ENCODE results near the gene DAG1.
"Not testable (repeated sequence)": the region's sequence is repeated elsewhere in the genome, so short reads cannot be mapped to it uniquely, and the experiment has no call there.

DAG1 gene

DNA sequence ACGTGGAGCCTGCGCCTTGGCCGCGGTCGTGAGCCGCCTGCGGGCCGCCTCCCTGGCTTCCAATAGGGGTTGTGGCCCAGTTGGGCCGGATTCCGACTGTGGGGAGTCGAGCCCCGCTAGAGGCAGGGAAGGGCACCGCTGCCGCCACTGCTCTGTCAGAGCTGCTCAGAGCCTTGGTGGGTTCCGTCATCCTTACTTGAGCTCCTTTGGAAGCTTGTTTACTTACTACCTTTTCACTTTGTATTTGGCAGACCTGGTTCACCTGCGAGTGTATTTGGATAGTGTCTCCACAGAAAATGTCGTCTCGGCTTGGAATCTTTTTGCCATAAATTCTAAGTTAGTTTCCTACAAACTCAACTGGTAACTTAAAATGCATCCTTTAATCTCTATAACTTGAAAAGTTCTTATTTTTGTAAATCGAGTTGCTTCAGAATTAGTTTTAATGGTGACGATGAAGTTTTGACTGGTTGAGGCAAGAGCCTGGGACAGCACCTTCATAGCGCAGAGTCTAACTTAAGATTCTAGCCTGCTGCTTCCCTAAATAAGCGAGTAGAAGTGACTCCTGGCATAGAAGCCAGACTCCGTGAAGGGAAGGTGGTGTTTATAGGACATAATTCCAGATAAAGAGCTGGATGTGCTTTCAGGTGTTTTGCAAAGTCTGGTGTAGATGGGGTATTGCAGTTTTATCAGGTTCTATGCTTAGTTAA lies 800 bp downstream of the DAG1 start:
- no peak for DNase-seq

DNA sequence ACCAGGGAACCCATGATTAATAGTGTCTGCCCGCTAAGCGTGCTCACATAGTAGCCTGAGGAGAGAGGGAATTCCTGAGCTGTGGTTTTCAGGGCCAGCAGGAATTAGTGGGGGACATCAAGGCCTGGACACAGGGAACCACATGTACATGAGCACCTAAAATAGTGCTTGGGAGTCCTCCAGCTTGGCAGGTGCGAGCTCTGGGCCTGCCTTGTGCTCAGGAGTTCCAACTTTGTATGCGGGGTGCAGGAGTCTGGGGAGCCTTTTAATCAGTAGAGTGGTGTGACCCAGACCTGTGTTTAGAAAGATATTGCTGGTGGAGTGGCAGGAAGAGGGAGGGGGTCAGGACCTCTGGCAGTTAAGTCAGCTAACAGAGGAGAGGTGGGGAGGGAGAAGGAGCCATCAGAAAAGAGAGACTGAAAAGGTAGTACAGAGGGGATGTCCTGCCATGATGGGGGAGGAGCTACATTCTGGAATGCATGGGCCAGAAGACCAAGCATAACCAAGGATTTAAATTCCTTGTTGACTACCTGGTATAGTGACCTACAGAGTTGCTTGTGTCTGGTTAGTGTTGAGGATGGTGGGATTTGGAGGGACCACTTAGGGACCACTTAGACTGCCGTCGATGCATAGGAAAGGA lies 1.9 kb downstream of the DAG1 start:
- DNase-seq = no peak

DNA sequence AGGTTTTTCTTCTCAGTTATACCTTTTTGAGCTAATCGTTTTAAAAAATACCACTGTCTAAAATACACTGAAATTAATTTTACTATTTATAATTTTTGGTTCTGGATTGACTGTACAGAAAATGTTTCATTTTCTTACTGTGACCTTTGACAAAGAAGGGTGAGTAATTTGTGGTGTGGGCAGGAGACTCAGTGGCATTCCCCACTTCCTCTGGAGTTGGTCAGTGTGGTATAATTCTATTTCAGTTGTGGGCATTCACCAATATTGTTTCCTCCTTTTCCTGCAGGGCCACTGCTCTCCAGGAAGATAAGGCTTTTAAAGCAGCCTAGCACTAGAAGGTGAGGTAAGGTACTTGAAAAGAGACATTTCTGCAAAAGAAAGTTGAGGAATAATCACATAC lies 6.5 kb downstream of the DAG1 start:
- DNase-seq = no peak

DNA sequence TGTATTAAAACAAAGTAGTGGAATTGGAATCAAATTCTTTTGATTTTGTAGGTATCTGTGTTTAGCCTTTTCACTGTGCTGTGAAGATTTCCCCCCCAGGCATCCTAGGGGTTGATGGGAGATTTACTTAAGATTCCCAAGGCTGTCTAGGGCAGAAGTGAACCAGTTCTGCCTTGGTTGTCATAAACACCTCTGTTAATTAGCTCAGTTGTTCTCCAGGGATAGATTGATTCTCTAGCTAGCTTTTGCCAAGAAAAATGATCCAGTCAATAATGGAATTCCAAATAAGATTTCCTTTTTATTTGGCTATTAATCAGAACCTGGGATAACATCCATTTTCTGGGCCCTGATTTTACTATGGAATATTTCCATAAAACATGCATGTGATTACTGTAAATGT lies 12.7 kb downstream of the DAG1 start:
- DNase-seq = no peak

DNA sequence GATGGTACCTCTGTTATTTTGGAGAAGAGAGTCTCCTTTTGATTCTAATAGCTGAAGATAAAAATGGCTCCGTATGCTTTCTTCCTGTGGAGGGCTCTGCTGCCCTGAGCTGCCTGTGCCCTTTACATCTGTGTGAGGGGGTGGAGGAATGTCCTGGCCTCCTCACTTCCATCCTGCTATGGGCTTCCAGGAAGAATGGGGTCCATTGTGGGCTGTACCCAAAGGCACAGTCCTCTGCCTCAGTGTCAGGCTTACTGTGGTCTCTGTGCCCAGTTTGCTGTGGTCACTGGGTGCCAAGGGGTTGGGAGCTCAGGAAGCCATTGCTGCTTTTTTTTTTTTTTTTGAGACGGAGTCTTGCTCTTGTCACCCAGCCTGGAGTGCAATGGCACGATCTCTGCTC lies 14.4 kb downstream of the DAG1 start:
- DNase-seq = no peak

DNA sequence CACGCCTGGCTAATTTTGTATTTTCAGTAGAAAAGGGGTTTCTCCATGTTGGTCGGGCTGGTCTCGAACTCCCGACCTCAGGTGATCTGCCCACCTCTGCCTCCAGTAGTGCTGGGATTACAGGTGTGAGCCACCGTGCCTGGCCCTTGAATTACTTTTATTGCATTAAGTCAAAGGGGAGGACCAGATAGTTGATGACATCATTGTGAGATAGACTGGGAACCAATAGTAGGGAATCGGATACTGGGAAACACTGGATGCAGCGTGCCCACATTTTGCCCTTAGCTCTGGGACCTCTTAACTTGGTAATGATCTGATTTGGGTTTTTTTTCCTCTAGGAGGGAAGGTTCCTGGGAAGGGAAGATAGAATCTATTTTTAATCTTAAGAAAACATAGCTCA lies 19.2 kb downstream of the DAG1 start:
- no peak for DNase-seq

DNA sequence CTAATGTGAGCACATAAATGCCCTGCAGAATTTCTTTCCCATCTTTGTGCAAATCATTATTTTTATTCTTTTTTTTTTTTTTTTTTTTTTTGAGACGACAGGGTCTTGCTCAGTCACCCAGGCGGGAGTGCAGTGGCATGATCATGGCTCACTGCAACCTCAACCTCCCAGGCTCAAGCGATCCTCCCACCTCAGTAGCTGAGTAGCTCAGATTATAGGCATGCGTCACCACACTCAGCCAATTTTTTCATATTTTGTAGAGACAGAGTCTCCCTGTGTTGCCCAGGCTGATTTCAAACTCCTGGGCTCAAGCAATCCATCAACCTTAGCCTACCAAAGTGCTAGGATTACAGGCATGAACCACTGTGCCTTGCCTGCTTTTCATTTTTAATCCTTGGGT lies 22.9 kb downstream of the DAG1 start:
- no peak for DNase-seq

DNA sequence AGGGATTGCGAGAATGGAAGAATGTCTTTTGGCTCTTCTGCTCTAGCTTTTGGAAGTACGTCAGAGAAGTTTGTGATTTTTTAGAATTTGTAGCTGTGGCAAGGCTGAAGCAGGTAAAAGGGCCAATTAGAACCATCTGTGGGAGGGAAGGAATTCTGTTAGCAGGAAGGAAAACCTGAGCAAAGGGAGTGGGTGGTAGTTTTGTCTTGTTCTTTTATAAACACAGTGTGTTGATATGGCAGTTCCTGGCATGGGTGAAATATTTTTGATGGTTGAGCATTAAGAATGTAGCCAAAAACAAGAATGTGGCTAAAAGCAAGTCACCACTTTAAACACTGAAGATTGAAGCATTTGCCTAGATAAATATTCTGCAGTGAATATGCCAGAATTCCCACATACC lies 23.8 kb downstream of the DAG1 start:
- no peak for DNase-seq

DNA sequence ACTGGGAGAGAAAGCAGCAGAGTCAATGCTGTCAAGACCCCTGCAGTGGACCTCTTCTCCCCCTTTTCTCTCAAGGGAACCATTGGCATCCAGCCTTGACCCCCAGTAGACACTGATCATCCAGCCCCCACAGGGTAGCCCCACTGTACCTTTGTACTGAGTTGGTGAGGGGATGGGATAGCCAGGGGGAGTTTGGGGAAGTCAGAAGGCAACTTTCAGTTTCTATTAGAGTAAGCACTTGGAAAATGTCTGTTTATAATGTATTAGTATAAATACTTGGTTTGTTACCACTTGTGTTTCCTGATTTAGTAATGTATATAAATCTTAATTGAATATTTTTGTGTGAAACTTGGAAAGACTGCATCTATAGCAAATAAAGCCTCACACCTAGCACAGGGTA lies 25.0 kb downstream of the DAG1 start:
- no peak for DNase-seq

DNA sequence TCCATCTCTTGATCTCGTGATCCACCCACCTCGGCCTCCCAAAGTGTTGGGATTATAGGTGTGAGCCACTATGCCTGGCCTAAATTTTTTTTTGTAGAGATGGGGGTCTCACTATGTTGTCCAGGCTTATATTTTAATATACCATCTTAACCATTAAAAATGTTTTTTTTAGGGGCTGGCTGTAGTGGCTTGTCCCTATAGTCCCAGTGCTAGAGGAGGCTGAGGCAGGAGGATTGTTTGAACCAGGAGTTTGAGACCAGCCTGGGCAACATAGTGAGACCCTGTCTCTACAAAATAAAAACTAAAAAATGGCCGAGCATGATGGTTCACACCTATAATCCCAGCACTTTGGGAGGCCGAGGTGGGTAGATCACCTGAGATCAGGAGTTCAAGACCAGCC lies 26.8 kb downstream of the DAG1 start:
- not testable (repeated sequence) for DNase-seq

DNA sequence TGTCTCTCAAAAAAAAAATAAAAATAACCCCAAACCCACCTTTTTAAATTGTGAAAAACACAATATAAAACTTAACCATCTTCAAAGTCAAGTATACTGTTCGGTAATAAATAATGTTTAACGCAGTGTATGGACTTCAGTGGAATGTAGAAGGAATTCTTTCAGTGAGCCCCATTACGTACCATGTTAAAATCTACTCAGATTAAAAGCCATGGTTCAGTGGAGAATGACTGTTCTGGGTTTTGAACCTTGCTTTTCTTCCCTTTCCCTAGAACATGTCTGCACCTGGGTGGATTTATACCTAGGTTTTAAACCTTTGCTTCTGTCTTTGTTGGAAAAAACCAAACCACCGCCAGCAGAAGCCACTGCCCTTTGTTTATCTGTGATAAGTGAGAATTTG lies 27.5 kb downstream of the DAG1 start:
- DNase-seq = no peak

DNA sequence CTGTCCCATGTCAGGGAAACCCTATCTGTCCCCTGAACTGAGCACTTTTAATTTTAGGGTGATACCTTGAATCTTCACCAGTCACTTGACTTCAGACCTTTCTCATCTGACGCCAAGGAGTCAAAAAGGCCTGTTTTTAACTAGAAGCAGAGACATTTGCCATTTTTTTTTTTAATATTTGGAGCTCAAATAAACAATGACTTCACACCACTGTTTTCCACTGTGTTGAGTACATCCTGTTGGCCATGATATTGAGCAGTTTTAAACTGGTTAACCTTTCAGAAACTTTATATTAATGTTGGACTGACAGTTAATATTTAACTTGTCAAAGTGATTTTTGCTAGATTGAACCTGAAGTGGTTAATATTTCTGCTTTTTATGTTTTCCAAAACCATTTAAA lies 28.2 kb downstream of the DAG1 start:
- DNase-seq = no peak

DNA sequence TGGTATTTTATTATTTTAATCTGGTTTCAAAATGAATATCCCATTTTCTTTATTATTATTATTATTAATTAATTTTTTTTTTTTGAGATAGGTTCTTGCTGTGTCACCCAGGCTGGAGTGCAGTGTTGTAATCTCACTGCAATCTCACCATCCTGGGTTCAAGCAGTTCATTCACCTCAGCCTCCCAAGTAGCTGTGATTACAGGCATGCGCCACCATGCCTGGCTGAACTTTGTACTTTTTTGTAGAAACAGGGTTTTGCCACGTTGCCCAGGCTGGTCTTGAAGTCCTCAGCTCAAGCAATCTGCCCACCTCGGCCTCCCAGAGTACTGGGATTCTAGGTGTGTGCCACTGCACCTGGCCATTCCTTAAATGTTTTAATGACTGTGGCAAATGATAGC lies 28.6 kb downstream of the DAG1 start:
- no peak for DNase-seq

DNA sequence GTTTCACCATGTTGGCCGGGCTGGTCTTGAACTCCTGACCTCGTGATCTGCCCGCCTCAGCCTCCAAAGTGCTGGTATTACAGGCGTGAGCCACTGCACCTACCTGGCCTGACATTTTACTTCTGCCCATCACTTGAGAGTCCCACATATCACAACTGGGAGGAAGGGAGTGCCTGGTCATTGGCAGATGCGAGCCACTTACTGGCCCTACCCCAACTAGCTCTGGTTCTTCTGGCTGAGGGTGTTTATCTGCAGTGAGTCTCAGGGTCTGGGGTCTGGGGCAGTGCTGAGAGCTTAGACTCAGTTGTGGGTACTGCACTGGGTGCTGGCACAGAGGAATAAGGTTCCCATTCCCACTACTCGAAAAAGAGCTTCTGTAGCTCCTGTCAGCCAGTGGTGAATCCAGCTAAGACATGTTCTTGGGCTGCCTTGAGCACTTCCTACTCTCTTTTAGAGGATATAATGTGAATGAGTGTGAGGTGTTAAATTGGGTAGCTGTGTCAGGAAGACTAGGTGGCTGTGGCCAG lies 30.2 kb downstream of the DAG1 start:
- DNase-seq = no peak

DNA sequence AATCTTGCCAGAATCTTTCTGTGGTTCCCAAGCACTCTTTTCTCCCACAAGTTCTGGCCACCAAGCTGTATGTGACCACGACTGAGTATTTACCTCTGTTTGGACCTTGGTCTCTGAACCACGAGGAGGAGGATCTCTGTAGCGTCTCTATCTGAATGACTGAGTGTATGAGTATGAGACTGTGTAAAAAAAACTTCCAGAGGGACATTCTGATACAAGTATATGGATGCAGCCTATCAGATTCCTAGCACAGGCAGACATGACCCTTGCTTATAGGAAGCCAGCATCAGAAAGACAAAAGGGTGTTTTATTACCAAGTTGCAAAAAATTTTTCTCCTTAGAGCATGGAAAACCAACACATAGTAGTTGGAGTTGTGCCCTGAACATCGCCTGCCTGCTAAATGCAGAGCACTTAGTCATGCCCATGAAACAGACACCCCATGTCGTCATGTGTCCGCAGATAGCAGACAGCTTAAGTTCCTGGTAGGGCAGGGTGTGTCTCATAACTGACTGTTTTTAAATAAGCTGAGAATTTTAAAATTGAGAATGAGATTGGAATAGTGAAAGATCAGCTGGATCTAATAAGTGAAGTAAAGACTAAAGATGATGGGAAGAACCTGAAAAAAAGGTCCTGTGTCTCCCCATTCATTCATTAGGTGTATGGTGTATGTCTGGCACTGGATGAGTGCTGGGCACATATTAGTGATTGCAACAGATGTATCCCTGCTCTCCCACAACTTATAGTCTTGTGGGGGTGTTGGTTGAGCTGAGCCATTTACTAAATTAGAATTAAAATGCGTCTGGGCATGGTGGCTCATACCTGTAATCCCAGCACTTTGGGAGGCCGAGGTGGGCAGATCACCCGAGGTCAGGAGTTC lies 30.9 kb downstream of the DAG1 start:
- DNase-seq = no peak

DNA sequence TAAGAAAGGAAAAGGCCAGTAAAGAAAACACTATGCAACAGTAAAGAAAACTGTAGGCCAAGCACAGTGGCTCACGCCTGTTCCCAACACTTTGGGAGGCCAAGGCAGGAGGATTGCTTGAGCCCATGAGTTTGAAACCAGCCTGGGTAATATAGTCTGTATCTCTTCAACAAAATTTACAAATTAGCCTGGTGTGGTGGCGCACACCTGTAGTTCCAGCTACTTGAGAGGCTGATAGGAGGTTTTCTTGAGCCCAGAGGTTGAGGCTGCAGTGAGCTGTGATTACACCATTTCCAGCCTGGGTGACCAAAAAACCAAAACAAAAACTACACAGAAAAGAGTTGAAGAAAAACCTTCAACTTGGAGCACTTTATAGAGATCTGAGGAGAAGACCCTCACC lies 31.8 kb downstream of the DAG1 start:
- DNase-seq = no peak

DNA sequence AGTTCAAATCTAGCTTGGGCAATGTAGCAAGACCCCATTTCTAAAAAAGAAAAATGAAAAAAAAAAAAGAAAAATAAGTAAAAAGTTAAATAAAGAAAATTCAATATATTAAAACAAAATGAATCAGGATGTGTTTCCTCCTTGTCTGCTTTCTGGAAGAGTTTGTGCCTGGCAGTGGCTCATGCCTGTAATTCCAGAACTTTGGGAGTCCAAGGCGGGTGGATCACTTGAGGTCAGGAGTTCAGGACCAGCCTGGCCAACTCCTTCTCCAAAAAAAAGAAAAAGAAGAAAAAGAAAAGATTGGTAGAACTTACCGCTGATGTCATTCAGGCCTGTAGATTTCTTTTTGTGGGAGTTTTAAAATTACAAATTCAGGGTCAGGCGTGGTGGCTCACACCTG lies 36.8 kb downstream of the DAG1 start:
- no peak for DNase-seq

DNA sequence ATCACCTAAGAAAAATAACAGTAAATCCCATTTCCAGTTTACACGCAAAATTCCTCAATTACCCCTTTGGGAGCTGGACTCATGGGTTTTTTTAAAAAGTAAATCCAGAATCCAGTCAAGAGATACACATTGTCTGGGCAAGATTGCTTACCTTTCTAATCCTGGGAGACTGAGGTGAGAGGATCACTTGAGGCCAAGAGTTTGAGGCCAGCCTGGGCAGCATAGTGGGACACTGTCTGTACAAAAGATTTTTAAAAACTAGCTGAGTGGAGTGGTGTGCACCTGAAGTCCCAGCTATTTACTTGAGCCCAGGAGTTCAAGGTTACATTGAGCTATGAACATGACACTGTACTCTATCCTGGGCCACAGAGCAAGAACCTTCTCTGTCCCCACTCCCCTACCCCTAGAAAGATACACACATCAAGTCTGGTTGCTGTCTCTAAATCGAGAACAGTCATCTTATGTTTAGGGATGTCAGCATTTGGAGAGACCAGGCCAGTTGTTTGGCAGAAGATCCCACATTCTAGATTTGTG lies 39.0 kb downstream of the DAG1 start:
- DNase-seq = no peak

DNA sequence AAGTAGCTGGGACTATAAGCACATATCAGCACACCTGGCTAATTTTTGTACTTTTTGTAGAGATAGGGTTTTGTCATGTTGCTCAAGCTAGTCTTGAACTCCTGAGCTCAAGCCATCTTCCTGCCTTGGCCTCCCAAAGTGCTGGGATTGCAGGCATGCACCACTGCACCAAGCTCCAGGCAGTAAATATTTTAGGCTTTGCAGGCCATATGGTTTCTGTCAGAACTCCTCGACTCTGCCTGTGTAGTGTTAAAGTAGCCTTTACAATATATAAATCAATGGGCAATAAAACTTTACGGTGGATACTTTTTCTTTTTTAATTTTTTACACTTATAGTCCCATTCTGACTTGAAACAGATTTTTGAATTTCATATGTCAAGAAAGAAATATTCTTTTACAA lies 41.6 kb downstream of the DAG1 start:
- no peak for DNase-seq

DNA sequence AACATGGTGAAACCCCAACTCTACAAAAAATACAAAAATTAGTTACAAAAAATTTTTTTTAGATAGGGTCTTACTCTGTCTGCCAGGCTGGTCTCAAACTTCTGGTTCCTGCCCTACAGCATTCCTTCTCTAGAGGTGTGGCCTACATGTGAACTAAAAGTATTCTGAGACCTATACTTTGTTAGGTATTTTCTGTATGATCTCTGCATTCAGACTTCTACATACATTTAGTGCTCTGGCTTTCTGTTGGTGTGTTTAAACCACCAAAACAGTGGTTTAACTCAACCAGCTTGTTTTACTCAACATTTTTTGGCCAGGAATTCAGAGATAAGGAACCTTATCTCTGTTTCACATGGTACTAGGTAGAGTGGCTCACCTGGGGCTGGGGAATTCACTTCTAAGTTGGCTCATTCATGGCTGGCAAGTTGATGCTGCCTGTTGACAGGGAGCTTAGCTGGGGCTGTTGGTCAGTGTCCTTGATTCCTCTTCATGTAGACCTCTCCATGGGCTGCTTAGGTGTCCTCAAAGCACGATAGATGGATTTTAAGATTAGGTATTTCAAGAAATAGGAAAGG lies 42.8 kb downstream of the DAG1 start:
- no peak for DNase-seq

DNA sequence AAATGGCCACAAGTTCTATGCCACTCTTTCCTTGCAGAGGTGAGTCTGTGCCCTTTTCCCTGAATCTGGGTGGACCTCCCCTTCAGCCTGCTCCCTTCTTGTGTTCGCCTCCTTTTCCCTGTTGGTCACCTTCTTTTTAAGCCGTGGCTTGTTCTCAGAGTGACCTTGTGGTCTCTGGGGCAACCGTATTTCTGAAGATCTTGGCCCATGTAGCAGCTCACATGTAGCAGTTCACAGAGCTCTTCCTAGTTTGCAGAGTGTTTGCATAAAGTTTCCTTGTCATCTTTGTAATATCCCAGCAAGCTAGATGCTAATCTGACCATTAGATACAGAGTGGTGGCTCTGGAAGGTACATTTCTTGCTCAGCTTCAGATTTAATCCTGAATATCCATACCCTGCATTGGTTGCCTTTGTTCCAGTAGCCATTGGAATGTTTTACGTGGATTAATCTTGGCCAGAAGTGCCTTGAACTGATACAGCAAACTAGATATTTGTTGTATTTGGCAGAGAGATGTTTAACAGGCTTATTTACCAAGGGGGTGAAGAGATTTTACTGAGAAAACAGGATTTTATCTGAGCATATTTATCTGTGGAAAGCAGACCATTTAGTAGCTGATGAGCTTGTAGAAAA lies 43.5 kb downstream of the DAG1 start:
- no peak for DNase-seq

DNA sequence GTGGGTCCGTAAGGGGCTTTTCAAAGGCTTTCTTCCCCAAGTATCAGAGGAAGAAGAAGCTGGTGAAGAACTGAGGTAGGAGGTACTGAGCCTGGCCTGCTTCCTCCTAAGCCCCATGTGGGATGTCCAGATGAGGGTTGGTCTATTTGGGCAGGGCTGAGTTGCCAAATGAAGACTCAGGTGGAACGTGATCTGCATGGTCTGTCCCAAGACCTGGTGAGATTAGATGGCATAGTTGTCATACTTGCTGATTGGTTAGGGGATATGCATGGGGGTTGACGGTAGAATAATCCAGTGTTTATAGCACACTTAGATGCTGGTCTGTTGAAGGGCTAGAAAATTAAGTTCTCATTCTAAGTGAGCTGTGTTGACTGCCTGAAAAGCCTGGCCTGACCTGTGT lies 47.9 kb downstream of the DAG1 start:
- no peak for DNase-seq

DNA sequence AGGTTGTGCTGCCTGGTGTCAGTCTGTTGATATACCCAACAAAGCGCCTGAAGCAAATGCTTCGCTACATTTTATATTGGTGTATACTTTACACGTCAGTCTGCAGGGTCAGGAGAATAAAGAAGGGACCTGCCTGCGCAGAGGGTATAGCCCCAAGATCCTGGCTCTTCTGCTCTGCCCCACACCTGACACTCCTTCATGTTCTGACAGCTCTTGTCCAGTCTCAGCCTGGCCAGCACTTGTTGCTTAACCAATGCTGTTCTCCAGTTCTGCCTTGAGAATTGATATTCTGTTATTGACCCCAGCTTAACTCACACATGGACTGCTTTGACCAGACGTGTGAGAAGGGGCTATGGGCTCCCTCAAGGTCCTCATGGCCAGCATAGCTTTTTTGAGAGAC lies 48.4 kb downstream of the DAG1 start:
- DNase-seq = no peak

Data from activated CD4-positive, CD25-positive, alpha-beta regulatory T cell (primary cell).